Measurements from ENCODE around the gene POTEH.
"Not testable (repeated sequence)": the region's sequence is repeated elsewhere in the genome, so short reads cannot be mapped to it uniquely, and the experiment has no call there.

GRCh38 chr22:15689749-15690125 is at the start of gene POTEH:
- not testable (repeated sequence) for TF ChIP-seq CTCF (IDR thresholded peaks at IDR 0.05; ENCODE audit: low read depth, low read length, poor library complexity, severe bottlenecking); EZH2phosphoT487 (IDR thresholded peaks at IDR 0.05; ENCODE audit: borderline replicate concordance, low read length)

Measured in DOHH2 (cell line).